NCI-H1436 treated with DMSO at 0.1 percent for 48 hours (cell line): ENCODE data around the gene CUL4A.
"Not testable (repeated sequence)": the region's sequence is repeated elsewhere in the genome, so short reads cannot be mapped to it uniquely, and the experiment has no call there.

Experiments
- DNase-seq: peaks from one replicate; lab custom pipeline; 2025; lab: John Stamatoyannopoulos, UW

Gene CUL4A

DNA sequence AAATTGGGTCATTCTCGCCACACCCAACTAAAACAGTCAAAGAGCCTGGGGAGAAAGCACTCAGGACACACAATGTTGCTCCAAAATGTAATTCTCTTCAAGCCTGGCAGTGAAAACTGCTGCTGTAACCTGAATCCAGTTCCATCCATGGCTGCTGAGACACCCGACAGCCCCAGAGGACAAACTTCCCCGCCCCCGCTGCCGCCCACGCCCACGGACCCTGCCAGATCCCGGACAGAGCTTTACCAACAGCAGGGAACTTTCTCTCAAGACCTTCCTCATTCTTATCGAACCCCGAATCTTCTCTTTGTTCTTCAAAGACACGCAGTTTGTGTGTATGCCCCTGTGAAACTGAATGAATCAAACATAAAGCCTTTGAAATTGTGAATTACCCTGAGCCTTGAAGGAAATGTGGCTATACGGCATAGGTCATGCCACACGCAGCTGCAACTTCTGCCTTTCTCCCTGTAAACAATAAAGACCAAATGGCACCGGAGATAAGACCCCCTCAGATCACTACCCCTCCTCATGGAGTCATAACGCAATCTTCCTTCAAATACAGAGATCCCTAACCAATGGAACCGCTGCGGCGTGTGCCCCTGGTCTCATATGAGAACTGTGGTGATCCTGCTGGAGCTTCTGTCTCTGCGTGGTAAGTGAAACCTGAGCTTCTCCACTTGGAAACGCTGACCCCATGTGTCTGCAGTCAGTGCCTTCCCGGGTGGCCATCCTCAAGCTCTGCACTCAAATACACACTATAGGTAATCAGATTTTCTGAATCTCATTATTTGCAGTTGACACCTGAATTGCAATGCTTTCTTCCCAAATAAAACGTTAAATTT lies 82.8 kb downstream of the CUL4A start:
- DNase-seq = no peak

DNA sequence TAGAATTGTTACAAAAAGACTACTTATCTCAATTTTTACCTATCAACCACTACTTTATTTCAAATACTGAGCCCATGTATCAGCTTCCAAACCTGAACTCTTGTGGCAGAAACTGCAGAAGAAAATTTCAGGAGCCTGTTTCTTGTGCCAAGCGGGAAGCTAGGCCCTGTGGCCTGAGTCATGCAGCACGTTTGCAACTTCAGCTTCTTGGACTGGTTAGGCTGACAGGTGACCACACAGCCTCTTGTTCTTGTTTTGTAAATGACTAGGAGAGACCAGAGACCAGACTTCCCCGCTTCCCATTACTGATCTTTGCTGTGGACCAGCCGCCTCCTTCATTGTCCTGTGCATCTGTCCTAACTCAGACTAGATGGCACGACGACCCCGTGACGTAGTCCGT lies 84.3 kb downstream of the CUL4A start:
- DNase-seq = no peak

DNA sequence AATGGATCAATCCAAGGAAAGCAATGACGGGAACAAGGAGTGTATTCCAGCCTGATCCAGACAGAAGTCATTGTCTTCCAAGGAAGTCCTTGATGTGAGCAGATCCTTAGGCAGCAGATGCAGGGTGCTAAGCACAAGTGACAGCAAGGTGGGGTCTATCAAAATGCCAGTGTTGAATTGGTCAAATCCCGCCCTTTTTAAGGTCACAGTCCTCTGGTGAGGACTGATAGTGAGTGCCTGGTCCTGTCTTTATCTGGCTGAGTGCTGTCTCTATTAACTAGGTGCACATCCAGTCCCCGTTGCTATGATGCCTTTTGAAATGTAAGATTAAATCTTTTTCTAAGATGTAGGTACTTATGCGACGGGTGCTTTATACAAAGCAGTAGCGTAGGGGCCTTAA lies 86.4 kb downstream of the CUL4A start:
- no peak for DNase-seq

DNA sequence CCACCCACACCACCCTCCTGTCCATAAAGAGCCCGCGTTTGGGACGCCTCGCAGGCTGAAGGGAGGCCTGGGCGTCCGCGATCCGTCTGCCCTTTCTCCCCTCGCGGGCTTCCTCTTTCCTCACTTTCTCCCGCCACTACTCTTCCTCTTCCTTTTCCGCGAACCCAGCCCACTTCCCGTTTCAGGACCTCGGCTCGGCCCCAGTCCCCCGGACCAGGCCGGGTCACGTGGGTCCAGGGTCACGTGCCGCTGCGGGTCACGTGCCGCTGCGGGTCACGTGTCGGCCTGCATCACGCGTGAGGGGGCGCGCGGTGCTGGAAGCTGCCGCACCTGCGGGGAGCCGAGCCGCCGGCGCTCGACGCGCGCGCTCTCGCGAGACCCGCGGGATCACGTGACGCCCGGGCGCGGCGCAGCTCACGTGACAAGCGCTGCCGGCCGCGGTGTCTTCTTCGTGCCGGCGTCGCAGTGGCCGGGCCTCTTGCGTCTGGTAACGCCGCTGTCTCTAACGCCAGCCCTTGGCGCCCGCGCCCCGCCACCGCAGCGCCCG lies 87.5 kb downstream of the CUL4A start, which contains the start of gene LAMP1:
LAMP1 (plus strand) TSS at position 417 of the 547 bp plus-strand sequence. CDS start 196 bp downstream, outside the sequence.
- peak; percentile 59 for DNase-seq

DNA sequence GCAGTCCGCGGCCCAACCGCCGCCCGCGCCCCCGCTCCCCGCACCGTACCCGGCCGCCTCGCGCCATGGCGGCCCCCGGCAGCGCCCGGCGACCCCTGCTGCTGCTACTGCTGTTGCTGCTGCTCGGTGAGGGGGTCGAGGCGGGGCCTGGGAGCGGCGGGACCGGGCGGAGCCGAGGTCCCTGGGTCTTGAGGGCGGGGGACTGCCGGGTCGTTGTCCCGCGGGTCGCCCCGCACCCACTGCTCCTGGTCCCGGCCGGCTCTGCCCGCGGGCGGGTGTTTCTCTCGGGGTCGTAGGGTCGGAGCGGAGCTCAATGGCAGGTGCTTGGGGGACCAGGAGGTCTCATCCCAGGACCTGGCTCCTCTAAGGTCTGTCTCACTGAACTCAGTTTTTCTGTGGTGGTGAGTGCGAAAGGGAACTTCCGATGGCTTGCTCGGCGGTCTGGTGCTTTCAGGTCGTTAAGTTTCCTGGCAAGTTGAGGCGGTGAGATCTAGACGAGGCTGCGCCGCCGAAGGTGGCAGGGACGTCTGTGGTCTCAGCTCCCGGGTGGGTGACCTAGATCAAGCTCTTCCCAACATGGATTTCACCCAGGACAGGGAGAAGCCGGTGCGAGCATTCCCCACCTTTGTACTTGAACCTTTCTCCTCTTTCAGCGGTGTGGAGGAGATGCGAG lies 88.1 kb downstream of the CUL4A start:
- no peak for DNase-seq

DNA sequence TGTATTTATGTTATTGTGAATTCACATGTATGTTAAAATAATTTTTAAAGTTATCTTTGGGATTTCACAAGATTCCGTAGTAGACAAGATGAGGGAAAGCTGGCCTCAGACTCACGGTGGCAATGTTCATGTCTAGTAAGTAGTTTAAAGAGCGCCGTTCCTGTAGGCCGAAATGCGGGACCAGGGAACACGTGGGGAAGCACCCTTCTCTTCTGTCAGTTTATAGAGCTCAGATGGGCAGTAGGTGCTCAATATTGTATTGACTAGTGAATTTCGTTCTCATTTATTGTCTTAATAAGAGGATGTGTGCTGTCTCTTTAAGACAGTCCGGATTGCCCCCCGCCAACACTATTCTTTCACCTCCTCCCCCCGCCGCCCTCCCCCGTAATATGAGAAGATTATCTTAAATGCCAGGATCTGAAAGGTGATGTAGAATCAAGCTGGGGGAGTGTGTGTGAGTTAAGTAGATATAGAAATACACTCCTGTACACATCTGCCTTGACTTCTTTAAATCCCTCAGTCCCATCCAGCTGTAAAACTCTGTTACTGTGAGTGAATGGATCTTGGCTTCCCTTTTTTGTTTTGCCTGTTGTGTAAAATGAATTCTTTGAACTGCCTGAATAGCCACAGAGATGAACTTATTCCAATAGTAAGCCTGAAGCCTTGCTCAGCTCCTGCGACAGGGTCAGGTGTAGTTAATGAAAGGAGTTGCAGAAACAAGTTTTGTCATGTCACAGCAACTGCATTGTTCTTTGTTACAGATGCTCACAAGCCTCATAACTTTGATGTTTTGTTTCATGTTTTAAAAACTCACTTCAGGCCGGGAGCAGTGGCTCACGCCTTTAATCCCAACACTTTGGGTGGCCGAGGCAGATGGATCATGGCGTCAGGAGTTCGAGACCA lies 88.9 kb downstream of the CUL4A start:
- DNase-seq = no peak

DNA sequence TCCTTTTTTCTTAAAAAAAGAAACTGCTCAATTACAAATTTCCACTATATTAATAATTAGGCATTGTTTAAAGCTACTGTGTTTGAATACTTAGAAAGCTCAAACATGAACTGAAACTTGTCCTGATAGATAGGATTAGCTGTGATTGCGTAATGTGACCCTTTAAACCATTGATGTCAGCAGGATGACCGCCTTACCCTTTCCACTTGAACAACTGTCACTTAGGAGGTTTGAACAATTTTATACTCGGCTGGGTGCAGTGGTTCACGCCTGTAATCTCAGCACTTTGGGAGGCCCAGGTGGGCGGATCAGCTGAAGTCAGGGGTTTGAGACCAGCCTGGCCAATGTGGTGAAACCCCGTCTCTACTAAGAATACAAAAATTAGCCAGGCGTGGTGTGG lies 90.5 kb downstream of the CUL4A start:
- no peak for DNase-seq

DNA sequence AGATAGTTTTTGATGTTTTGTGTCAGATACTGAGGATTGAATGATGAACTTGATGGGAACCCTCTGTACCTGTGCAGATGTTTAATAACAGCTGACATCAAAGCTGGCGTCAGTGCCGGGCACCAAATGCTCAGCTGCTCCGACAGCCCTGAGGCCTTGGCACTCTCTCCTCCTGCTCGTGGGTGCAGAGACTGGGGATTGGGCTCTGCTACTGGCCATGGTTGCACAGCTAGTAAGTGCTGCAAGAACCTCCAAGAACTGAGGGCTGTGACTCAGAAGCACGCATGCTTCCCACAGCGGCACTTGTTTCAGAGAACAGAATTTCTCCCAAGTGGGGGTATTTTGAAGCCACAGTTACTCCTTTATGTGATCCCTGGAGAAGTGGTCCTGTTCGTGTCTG lies 93.6 kb downstream of the CUL4A start:
- DNase-seq = no peak

DNA sequence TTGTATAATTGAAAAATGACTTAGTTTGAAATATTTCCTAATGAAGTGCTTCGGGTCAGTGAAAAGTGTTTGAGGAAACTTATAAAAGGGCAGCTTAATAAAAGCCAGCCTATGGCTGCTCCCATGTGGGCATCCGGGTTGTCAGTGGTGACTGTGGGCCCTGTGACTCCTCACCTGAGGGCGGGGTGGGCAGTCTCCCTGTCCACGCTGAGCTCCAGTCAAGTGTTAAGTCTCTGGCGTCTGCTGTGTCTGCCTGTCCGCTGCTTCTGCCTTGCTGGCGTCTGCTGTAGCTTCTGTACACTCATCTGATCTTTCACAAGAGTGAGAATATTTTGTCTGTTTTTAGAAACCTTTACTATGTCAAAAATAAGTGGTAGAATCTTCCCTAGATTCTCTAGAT lies 94.7 kb downstream of the CUL4A start:
- DNase-seq = no peak

DNA sequence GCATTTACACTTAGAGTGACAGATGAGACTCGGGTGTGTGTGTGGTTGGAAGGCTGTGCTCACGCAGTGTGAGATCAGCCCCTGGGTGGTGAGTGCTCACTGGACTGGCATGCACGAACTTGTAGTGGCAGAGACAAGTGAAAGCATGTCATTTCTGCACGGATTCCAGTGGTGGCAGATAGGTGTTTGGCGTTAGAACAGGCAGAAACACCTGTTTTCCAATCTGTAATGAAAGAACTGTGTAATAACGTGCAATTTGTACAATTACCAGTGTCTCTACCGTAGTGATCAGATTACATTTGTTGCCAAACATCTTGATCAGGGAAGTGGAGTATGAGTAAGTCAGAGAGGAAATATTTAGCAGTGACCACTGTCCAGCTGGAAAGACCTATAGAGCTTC lies 95.8 kb downstream of the CUL4A start:
- no peak for DNase-seq

DNA sequence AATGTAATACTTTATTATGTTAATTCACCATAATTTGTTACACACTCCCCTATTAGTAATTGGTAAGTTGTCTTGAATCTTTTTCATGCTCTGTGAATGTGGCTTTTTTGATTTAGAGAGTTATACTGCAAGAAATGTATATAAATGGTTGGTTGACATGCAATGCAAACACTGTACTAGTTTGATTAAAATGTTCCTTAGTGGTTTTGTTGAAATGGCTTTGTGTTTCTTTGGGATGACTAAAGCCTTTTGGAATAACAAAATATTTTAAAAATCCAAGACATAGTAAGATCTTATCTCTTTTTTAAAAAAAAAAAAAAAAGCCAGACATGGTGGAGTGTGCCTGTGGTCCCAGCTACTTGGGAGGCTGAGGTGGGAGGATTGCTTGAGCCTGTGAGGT lies 98.1 kb downstream of the CUL4A start:
- no peak for DNase-seq

DNA sequence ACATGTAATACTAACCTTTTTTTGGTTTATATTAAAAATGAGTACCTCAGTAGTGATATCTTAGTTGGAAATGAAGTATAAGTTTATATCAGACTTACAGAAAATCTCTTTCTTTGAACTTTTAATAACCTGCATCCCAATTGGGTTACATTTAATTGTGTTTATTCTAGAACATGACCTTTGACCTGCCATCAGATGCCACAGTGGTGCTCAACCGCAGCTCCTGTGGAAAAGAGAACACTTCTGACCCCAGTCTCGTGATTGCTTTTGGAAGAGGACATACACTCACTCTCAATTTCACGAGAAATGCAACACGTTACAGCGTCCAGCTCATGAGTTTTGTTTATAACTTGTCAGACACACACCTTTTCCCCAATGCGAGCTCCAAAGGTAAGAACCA lies 100.1 kb downstream of the CUL4A start:
- no peak for DNase-seq

DNA sequence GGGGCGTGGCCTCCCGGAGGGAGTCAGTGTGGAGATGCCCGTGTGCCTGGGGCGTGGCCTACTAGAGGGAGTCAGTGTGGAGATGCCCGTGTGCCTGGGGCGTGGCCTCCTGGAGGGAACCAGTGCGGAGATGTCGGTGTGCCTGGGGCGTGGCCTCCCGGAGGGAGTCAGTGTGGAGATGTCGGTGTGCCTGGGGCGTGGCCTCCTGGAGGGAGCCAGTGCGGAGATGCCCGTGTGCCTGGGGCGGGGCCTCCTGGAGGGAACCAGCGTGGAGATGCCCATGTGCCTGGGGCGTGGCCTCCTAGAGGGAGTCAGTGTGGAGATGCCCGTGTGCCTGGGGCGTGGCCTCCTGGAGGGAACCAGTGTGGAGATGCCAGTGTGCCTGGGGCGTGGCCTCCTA lies 104.7 kb downstream of the CUL4A start:
- DNase-seq = not testable (repeated sequence)

DNA sequence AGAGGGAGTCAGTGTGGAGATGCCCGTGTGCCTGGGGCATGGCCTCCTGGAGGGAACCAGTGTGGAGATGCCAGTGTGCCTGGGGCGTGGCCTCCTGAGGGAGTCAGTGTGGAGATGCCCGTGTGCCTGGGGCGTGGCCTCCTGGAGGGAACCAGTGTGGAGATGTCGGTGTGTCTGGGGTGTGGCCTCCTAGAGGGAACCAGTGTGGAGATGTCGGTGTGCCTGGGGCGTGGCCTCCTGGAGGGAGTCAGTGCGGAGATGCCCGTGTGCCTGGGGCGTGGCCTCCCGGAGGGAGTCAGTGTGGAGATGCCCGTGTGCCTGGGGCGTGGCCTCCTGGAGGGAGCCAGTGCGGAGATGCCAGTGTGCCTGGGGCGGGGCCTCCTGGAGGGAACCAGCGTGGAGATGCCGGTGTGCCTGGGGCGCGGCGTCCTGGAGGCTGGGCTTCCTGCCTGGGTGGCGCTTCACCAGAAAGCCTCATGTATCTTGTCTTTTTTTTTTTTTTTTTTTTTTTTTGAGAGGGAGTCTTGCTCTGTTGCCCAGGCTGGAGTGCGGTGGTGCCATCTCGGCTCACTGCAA lies 105.6 kb downstream of the CUL4A start:
- not testable (repeated sequence) for DNase-seq

DNA sequence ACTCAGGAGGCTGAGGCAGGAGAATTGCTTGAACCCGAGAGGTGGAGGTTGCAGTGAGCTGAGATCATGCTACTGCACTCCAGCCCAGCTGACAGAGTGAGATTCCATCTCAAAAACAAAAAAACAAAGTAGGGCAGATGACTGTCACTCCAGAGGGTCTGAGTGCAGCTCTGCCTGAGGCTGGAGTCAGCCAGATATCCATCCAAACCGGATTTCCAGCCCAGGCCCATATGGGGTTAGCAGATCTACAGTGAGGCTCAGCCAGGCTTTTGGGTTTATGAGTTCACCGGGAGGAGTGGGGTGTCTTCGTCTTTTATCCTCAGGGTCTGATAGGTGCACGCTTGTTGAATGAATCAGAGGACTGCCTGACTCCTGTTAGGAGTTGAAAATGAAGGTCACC lies 106.6 kb downstream of the CUL4A start:
- DNase-seq = no peak
